Lower leg skin (tissue), 4 donors: ENCODE results near the gene GPR37. TPM values are rescaled to one million over a fixed set of nuclear protein-coding genes. Genes with fewer than 3 reads are reported as not detected.

ENCODE experiments used
- DNase-seq, 2 donors: peaks; one replicate each; pipeline ENCODE4 v3.0.0-alpha.2; 2019; ENCODE audit warnings: low spot score in 2 of 2
- H3K4me3 ChIP-seq: fragments of 200-600 bp; sonication (generic); 2 replicates; pipeline ENCODE4 v1.5.1; 2017; ENCODE audit warnings: mild to moderate bottlenecking, low read depth; ENCODE audit not compliant: poor library complexity, severe bottlenecking
- POLR2A ChIP-seq, 2 donors: fragments of 450-650 bp; IDR thresholded peaks; one replicate each; pipeline ENCODE4 v1.6.1; 2016 to 2017; ENCODE audit warnings: antibody characterized with exemption in 2 of 2, mild to moderate bottlenecking in 1 of 2, moderate library complexity in 1 of 2
- WGBS, 2 donors: methylation state at CpG; one replicate each; pipeline ENCODE4 v1.1.5; 2018; 5-methylcytosine and 5-hydroxymethylcytosine counted together
- intact Hi-C: fragments of 100-400 bp; cut with DNase I; formaldehyde crosslinking; loops from one replicate; pipeline ENCODE4 v1.15.0; 2023; ENCODE audit warnings: low total_unique reads
- total RNA-seq, 4 donors: library from RNA; depleted of rRNA; stranded (reverse); fragments of >200 nt; gene quantifications; one replicate each; pipeline ENCODE4 v1.1.0, GENCODE V29; 2016
- TF ChIP-seq, protein P1 (sequence below), 3 donors: fragments of 450-650 bp; IDR thresholded peaks; one replicate each; pipeline ENCODE4 v1.5.1; 2016; ENCODE audit warnings: antibody characterized with exemption in 3 of 3, mild to moderate bottlenecking in 3 of 3, moderate library complexity in 2 of 3

GPR37 gene
- total RNA-seq, 4 donors from 2014 or later: 3.9 to 8.0 (median 5.3) TPM

- intact Hi-C loops: no loop called here
- no peak overlapping the region for H3K4me3 ChIP-seq
- no peak for DNase-seq
- WGBS, 2 donors: 83 to 89% methylated on average over 2 of the region's 2 CpGs
- no peak for TF ChIP-seq POLR2A (IDR thresholded peaks at IDR 0.05)
- TF ChIP-seq, protein P1, sequence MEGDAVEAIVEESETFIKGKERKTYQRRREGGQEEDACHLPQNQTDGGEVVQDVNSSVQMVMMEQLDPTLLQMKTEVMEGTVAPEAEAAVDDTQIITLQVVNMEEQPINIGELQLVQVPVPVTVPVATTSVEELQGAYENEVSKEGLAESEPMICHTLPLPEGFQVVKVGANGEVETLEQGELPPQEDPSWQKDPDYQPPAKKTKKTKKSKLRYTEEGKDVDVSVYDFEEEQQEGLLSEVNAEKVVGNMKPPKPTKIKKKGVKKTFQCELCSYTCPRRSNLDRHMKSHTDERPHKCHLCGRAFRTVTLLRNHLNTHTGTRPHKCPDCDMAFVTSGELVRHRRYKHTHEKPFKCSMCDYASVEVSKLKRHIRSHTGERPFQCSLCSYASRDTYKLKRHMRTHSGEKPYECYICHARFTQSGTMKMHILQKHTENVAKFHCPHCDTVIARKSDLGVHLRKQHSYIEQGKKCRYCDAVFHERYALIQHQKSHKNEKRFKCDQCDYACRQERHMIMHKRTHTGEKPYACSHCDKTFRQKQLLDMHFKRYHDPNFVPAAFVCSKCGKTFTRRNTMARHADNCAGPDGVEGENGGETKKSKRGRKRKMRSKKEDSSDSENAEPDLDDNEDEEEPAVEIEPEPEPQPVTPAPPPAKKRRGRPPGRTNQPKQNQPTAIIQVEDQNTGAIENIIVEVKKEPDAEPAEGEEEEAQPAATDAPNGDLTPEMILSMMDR (IDR thresholded peaks at IDR 0.05): no peak
Measured at GRCh38 chr7:124781418-124781817, 15.8 kb upstream of the GPR37 start.

DNA sequence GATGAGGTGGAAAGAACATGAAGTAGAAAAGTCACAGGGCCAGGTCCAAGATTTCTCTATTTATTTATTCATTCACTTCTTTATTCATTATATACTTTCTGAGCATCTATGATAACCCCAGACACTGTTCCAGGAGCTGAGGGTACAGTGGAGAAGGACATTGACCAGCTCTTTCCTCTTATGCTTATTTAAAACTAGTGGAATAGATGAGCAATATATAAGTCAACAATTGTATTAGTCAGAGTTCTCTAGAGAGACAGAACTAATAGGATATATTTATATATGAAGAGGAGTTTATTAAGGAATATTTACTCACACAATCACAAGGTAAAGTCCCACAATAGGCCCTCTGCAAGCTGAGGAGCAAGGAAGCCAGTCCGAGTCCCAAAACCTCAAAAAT is 15.0 kb upstream of the GPR37 start:
- intact Hi-C loops: no loop called here
- TF ChIP-seq, protein P1 (IDR thresholded peaks at IDR 0.05): no peak
- no peak for TF ChIP-seq POLR2A (IDR thresholded peaks at IDR 0.05)
- WGBS, 2 donors: 88% methylated on average over 1 of the region's 1 CpG
- no peak for DNase-seq
- no peak overlapping the region for H3K4me3 ChIP-seq

DNA sequence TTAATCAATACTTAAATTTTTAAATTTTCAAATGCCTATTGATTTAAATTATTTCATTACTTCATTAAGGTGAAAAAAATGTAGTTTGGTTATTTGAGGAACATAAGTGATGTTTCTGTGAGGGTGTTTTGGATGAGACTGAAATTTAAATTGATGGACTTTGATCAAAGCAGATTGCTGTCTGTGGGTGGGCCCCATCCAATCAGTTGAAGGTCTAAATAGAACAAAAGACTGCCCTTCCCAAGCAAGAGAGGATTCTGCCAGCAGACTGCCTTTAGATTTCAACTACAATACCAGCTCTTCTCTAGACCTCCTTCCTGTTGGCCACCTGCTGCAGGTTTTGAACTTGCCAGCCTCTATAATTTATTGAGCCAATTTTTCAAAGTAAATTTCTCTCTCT is 14.5 kb upstream of the GPR37 start:
- no peak overlapping the region for H3K4me3 ChIP-seq
- no peak for DNase-seq
- intact Hi-C loops: no loop called here
- TF ChIP-seq POLR2A (IDR thresholded peaks at IDR 0.05): no peak
- TF ChIP-seq, protein P1 (IDR thresholded peaks at IDR 0.05): no peak

DNA sequence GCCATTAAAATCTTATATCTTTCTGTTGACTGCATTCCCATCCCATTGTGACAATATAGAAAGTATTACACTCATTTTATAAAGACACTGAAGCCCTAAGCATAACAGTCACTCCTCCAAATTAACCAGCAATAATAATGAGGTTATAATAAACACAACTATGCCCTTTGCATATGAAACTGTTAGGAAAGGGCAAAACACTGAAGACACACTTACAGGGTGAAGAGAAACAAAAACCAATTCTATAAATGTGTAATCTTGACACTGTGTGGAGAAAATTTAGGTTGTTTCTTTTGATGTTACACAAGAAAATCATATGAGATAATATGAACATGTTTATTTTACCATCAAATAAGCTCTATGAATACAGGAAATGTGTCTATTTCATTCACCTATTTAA is 14.0 kb upstream of the GPR37 start:
- no peak for DNase-seq
- no peak overlapping the region for H3K4me3 ChIP-seq
- TF ChIP-seq, protein P1 (IDR thresholded peaks at IDR 0.05): no peak
- TF ChIP-seq POLR2A (IDR thresholded peaks at IDR 0.05): no peak
- intact Hi-C loops: no loop called here

DNA sequence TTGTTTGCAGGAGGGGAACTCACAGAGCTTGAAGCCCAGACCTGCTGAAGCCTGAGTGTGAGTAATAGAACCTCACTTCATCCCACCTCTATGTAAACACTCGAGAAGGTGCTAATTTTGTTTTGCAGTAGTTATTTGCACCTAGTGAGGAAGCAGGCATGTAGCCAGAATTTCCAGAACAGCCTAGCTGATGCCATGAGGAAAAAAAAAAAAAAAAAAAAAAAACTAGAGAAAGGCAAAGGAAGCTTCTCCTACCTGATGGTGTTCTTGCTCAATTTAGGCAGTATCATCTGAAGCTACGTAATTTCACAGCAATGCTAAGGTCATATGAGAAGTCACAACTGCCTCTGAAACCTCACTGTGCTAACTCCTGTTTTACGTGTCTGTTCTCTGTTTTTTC is 13.6 kb upstream of the GPR37 start:
- intact Hi-C loops: no loop called here
- TF ChIP-seq, protein P1 (IDR thresholded peaks at IDR 0.05): no peak
- TF ChIP-seq POLR2A (IDR thresholded peaks at IDR 0.05): no peak
- 44 to 57% methylated on average over 3 of the region's 3 CpGs for WGBS, 2 donors
- no peak overlapping the region for H3K4me3 ChIP-seq
- DNase-seq: no peak

- WGBS, 2 donors: 70 to 75% methylated on average over 2 of the region's 2 CpGs
- no peak overlapping the region for H3K4me3 ChIP-seq
- intact Hi-C loops: no loop called here
- no peak for TF ChIP-seq POLR2A (IDR thresholded peaks at IDR 0.05)
- TF ChIP-seq, protein P1 (IDR thresholded peaks at IDR 0.05): no peak
- DNase-seq: no peak
Measured at GRCh38 chr7:124777268-124777667, 11.7 kb upstream of the GPR37 start.
